Osteoblast (primary cell): ENCODE data around the gene SCLY. TPM values are rescaled to one million over a fixed set of nuclear protein-coding genes. Genes with fewer than 3 reads are reported as not detected.
A peak's percentile ranks its signal among the peaks of the same experiment; 100 is the strongest.

Source experiments
- DNase-seq: peaks from one replicate; pipeline ENCODE4 v3.0.0; 2011; ENCODE audit warnings: low spot score, mixed read lengths; ENCODE audit not compliant: insufficient read length; ENCODE audit errors: missing footprints
- H2AFZ ChIP-seq: 2 replicates; pipeline ENCODE4 v1.6.0; 2011; ENCODE audit warnings: mild to moderate bottlenecking, low read length
- H3K27ac ChIP-seq: 2 replicates; pipeline ENCODE4 v1.5.1; 2011; ENCODE audit warnings: mild to moderate bottlenecking, low read depth, low read length, moderate library complexity
- H3K27me3 ChIP-seq: 2 replicates; pipeline ENCODE4 v1.6.0; 2012; ENCODE audit warnings: mild to moderate bottlenecking, control low read depth, inconsistent platforms, low read length, moderate library complexity; ENCODE audit not compliant: insufficient read depth
- H3K36me3 ChIP-seq: 2 replicates; pipeline ENCODE4 v1.5.1; 2011; ENCODE audit warnings: mild to moderate bottlenecking, low read length, control low read depth, moderate library complexity; ENCODE audit not compliant: insufficient read depth
- H3K4me1 ChIP-seq: 2 replicates; pipeline ENCODE4 v1.5.1; 2011; ENCODE audit warnings: mild to moderate bottlenecking, low read length, control low read depth, moderate library complexity; ENCODE audit not compliant: insufficient read depth
- H3K4me2 ChIP-seq: 2 replicates; pipeline ENCODE4 v1.6.0; 2011; ENCODE audit warnings: mild to moderate bottlenecking, low read length; ENCODE audit not compliant: insufficient read depth
- H3K4me3 ChIP-seq: fragments of 200-600 bp; sonication (generic); 3 replicates; pipeline ENCODE4 v1.5.1; 2012; ENCODE audit warnings: mild to moderate bottlenecking, low read length, inconsistent platforms; ENCODE audit not compliant: insufficient read depth
- H3K79me2 ChIP-seq: 2 replicates; pipeline ENCODE4 v1.6.0; 2012; ENCODE audit warnings: mild to moderate bottlenecking, low read length, control low read depth, inconsistent platforms; ENCODE audit not compliant: insufficient read depth
- H3K9me3 ChIP-seq: 2 replicates; pipeline ENCODE4 v1.5.1; 2011; ENCODE audit warnings: low read depth, low read length, control low read depth
- H4K20me1 ChIP-seq: 2 replicates; pipeline ENCODE4 v1.6.0; 2012; ENCODE audit warnings: mild to moderate bottlenecking, low read length, control low read depth; ENCODE audit not compliant: insufficient read depth
- total RNA-seq: library from RNA; depleted of rRNA; stranded (reverse); fragments of >200 nt; gene quantifications from 2 replicates; pipeline ENCODE4 v1.2.3, GENCODE V29; 2012
- TF ChIP-seq, protein P1 (sequence below): IDR thresholded peaks from 2 replicates; pipeline ENCODE4 v1.5.1; 2011; ENCODE audit warnings: mild to moderate bottlenecking, low read depth, low read length, moderate library complexity; ENCODE audit errors: extremely low read depth

The SCLY gene
- total RNA-seq, 1 donor = 11.6 TPM

DNA sequence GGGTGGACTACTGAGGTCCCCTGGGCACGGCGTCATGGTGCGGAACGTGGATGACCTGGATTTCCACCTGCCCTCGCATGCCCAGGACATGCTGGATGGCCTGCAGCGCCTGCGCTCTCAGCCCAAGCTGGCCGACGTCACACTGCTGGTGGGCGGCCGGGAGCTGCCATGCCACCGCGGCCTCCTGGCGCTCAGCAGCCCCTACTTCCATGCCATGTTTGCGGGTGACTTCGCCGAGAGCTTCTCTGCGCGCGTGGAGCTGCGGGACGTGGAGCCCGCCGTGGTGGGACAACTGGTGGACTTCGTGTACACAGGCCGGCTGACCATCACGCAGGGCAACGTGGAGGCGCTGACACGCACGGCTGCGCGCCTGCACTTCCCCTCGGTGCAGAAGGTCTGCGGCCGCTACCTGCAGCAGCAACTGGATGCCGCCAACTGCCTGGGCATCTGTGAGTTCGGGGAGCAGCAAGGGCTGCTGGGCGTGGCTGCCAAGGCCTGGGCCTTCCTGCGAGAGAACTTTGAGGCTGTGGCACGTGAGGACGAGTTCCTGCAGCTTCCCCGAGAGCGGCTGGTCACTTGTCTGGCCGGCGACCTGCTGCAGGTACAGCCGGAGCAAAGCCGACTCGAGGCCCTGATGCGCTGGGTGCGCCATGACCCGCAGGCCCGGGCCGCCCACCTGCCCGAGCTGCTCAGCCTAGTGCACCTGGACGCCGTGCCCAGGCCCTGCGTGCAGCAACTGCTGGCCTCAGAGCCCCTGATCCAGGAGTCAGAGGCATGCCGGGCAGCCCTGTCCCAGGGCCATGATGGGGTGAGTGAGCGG lies 80.1 kb downstream of the SCLY start:
- Histone ChIP-seq H3K4me1 (peaks cover 11% of the 10 kb centered on the region), H3K4me2 (no peak overlapping the region), H2AFZ (no peak overlapping the region), H3K27me3 (no peaks in the 10 kb centered on the region), H3K9me3 (no peaks in the 10 kb centered on the region), H3K4me3 (no peak overlapping the region), H3K79me2 (no peaks in the 10 kb centered on the region), H3K36me3 (no peaks in the 10 kb centered on the region), H4K20me1 (no peaks in the 10 kb centered on the region), H3K27ac (no peak overlapping the region)
- DNase-seq = no peak
- TF ChIP-seq, protein P1, sequence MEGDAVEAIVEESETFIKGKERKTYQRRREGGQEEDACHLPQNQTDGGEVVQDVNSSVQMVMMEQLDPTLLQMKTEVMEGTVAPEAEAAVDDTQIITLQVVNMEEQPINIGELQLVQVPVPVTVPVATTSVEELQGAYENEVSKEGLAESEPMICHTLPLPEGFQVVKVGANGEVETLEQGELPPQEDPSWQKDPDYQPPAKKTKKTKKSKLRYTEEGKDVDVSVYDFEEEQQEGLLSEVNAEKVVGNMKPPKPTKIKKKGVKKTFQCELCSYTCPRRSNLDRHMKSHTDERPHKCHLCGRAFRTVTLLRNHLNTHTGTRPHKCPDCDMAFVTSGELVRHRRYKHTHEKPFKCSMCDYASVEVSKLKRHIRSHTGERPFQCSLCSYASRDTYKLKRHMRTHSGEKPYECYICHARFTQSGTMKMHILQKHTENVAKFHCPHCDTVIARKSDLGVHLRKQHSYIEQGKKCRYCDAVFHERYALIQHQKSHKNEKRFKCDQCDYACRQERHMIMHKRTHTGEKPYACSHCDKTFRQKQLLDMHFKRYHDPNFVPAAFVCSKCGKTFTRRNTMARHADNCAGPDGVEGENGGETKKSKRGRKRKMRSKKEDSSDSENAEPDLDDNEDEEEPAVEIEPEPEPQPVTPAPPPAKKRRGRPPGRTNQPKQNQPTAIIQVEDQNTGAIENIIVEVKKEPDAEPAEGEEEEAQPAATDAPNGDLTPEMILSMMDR = no peak

DNA sequence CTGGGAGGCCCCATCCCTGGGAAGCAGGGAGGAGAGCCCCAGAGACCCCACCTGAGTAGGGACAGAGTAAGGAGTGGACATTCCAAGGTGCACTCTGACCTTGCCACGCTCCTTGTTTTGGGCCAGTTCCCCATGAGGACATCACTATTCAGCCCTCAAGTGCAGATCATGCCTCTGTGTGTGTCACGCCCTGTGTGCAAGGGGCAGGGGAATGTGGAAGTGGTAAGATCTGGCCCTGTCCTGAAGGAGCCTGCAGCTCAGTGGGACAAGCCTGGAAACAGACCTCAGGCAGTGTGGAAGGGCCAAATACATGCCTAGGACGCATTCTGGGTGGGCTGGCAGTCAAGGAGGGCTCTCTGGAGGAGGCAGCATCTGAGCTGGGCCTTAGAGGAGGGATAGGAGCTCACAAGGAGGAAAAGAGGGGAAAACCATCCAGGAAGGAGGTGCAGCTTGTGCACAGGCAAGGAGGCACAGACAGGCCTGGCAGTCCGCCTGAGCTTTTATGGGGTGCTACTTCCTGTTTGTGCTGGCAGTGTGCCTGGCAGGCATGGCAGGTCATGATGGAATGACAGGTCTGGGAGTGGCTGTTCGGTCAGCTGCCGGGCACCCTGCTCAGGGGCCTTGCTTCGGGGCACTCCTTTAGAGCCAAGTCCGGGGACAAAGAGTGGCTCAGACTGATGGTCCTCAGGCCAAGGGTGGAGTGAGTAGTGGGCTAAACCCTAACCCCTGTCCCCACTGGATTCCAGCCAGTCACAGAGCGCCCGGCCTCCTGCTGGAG lies 80.9 kb downstream of the SCLY start:
- TF ChIP-seq, protein P1 = no peak
- Histone ChIP-seq H3K4me1 (peaks cover 11% of the 10 kb centered on the region), H3K79me2 (no peaks in the 10 kb centered on the region), H3K9me3 (no peaks in the 10 kb centered on the region), H4K20me1 (no peaks in the 10 kb centered on the region), H2AFZ (no peak overlapping the region), H3K27ac (no peak overlapping the region), H3K36me3 (no peaks in the 10 kb centered on the region), H3K4me2 (no peak overlapping the region), H3K27me3 (no peaks in the 10 kb centered on the region), H3K4me3 (no peak overlapping the region)
- DNase-seq = peak; percentile 88

DNA sequence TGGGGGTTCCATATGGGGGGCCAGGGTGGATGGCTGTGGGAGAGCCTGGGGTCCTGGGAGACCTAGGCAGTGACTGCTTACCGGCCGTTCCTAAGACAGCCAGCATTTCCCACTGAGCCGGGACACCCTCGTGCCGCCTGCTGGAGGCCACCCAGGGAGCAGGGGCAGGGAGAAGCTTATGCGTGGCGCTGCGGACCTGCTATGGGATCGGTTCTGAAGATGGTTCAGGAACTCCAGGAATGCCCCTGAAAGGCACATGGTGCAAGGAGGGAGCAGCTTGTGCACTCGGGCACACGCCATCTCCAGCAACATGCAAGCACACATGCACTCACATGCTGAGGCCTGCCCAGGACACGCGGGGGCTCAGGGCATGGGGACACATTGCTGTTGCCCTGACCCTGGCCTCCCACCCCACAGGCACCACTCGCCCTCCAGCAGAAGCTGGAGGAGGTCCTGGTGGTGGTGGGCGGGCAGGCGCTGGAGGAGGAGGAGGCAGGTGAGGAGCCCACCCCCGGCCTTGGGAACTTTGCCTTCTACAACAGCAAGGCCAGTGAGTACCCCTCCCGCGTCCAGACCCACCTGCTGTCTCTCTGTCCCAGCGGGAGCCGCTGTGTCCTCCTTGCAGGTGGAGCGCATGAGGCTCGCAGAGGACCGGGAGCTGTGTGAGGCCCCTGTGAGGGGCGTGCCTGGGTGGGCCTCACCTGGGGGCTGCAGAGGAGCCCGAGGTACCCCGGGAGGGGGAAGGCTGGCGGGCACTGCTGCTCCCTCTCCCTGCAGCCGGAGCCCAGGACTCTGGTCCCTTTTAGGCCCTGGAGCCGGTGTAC lies 81.8 kb downstream of the SCLY start:
- no peak overlapping the region for H3K4me2 ChIP-seq

More for the DNA sequence above, 81.8 kb downstream of the SCLY start:
- TF ChIP-seq, protein P1 = no peak
- peaks cover 11% of the 10 kb centered on the region for H3K4me1 ChIP-seq
- H3K27ac ChIP-seq = no peak overlapping the region
- no peaks in the 10 kb centered on the region for H3K36me3 ChIP-seq
- H3K79me2 ChIP-seq = no peaks in the 10 kb centered on the region
- no peak overlapping the region for H2AFZ ChIP-seq
- no peaks in the 10 kb centered on the region for H3K9me3 ChIP-seq
- no peak for DNase-seq
- no peaks in the 10 kb centered on the region for H3K27me3 ChIP-seq
- H3K4me3 ChIP-seq = no peak overlapping the region
- no peaks in the 10 kb centered on the region for H4K20me1 ChIP-seq
